AG04449 (cell line): ENCODE data around the gene GCA.

Experiments
- CTCF ChIA-PET: fragments of 350-600 bp; formaldehyde crosslinking; extraction: SDS; loops from one replicate; lab custom pipeline; 2021; ENCODE audit warnings: antibody characterized with exemption; lab: Yijun Ruan, JAX
- POLR2A ChIA-PET: fragments of 400-600, 350-600 bp; formaldehyde crosslinking; extraction: SDS; loops from one replicate; lab custom pipeline; 2020; ENCODE audit warnings: antibody characterized with exemption, inconsistent platforms; lab: Yijun Ruan, JAX
- DNase-seq: peaks from one replicate; pipeline ENCODE4 v3.0.0-alpha.2; 2010; ENCODE audit warnings: low read depth, low spot score
- H3K4me3 ChIP-seq: 2 replicates; pipeline ENCODE4 v1.5.1; 2011; ENCODE audit warnings: low read depth, mild to moderate bottlenecking, control low read depth, low read length
- CTCF ChIP-seq: IDR thresholded peaks from one replicate; pipeline ENCODE4 v1.5.1; 2011; ENCODE audit warnings: mild to moderate bottlenecking, moderate library complexity, low read length, control low read depth, inconsistent platforms; ENCODE audit not compliant: insufficient read depth; ENCODE audit errors: missing control alignments

GCA gene

GRCh38 chr2:162324953-162325352 is 19.0 kb upstream of the GCA start:
- DNase-seq, result no peak
- CTCF ChIA-PET, result interaction anchor here (3.0 kb wide), 1 partner anchor 10 kb away, joined by 12 read pairs; no protein-coding TSS in a partner anchor
- no peak for TF ChIP-seq CTCF
- POLR2A ChIA-PET, result no interaction called here
- H3K4me3 ChIP-seq, result no peak overlapping the region

GRCh38 chr2:162327134-162327769 is 16.7 kb upstream of the GCA start:
- no peak overlapping the region for H3K4me3 ChIP-seq
- CTCF ChIA-PET, result interaction anchor here (0.7 to 3.0 kb wide), 5 partner anchors 8 to 174 kb away, joined by 3 to 12 read pairs (median 3); no protein-coding TSS in a partner anchor
- POLR2A ChIA-PET, result no interaction called here
- peak; percentile 41 for TF ChIP-seq CTCF
- DNase-seq, result no peak

GRCh38 chr2:162327806-162328205 is 16.1 kb upstream of the GCA start:
- POLR2A ChIA-PET, result no interaction called here
- no peak for DNase-seq
- H3K4me3 ChIP-seq, result no peak overlapping the region
- CTCF ChIA-PET, result interaction anchor here (1.1 to 2.0 kb wide), 3 partner anchors 9 to 174 kb away, joined by 3 to 8 read pairs (median 7); partner anchors contain the start of gene IFIH1
- no peak for TF ChIP-seq CTCF

- TF ChIP-seq CTCF, result no peak
- ChIA-PET POLR2A (no interaction called here), CTCF (interaction anchor here (1.1 to 2.0 kb wide), 4 partner anchors 10 to 175 kb away, joined by 3 to 8 read pairs (median 6); partner anchors contain the start of gene IFIH1)
- no peak overlapping the region for H3K4me3 ChIP-seq
- no peak for DNase-seq
These were observed 15.3 kb upstream of the GCA start for GRCh38 chr2:162328424-162329157.

- no peak overlapping the region for H3K4me3 ChIP-seq
- no peak for DNase-seq
- ChIA-PET CTCF (no interaction called here), POLR2A (no interaction called here)
- TF ChIP-seq CTCF, result no peak
These were observed 13.1 kb upstream of the GCA start for GRCh38 chr2:162330881-162331280.

- DNase-seq, result no peak
- peak; percentile 46 for TF ChIP-seq CTCF
- H3K4me3 ChIP-seq, result no peak overlapping the region
- ChIA-PET CTCF (interaction anchor here (0.6 to 2.2 kb wide), 8 partner anchors 8 to 747 kb away, joined by 3 to 12 read pairs (median 6); partner anchors contain the start of genes GCA and IFIH1), POLR2A (no interaction called here)
These were observed 10.0 kb upstream of the GCA start for GRCh38 chr2:162333968-162334367.
